HEK293 (cell line): ENCODE measurements around the gene RALY.

Experiments used
- CTCF ChIA-PET: fragments of 350-600 bp; formaldehyde crosslinking; extraction: SDS; loops from one replicate; lab custom pipeline; 2021; ENCODE audit warnings: antibody characterized with exemption; lab: Yijun Ruan, JAX
- POLR2A ChIA-PET: fragments of 300-600 bp; formaldehyde crosslinking; extraction: SDS; loops from one replicate; lab custom pipeline; 2020; ENCODE audit warnings: antibody characterized with exemption, inconsistent platforms; lab: Yijun Ruan, JAX
- H3K27ac ChIP-seq: fragments of 200-500 bp; sonication (Bioruptor generic); 2 replicates; pipeline ENCODE4 v1.5.1; 2014; ENCODE audit warnings: low read depth, low read length, control low read depth, inconsistent platforms; ENCODE audit errors: extremely low read depth
- H3K36me3 ChIP-seq, 2 experiments: fragments of 200-500 bp in 1 of 2; sonication (Bioruptor generic) in 1 of 2; 1 replicate in 1 of 2; 2 replicates in 1 of 2; pipeline ENCODE4 v1.5.1; 2014 to 2017; ENCODE audit warnings: inconsistent platforms in 2 of 2, low read length in 2 of 2; ENCODE audit not compliant: control insufficient read depth in 2 of 2, insufficient read depth in 1 of 2
- H3K4me1 ChIP-seq: fragments of 200-500 bp; sonication (Bioruptor generic); 2 replicates; pipeline ENCODE4 v1.5.1; 2014; ENCODE audit warnings: mild to moderate bottlenecking, low read length, inconsistent platforms; ENCODE audit not compliant: control insufficient read depth, insufficient read depth
- H3K4me3 ChIP-seq: 2 replicates; pipeline ENCODE4 v1.5.1; 2011; ENCODE audit warnings: low read depth, mild to moderate bottlenecking, control low read depth, low read length, moderate library complexity
- H3K9me3 ChIP-seq: fragments of 200-500 bp; sonication (Bioruptor generic); 2 replicates; pipeline ENCODE4 v1.5.1; 2014; ENCODE audit warnings: low read depth, low read length, inconsistent platforms; ENCODE audit not compliant: control insufficient read depth, insufficient read depth
- CTCF ChIP-seq: fragments of 450-650 bp; formaldehyde crosslinking; IDR thresholded peaks from 2 replicates; pipeline ENCODE4 v1.5.1; 2016; ENCODE audit warnings: missing biosample characterization, missing genetic modification characterization
- GFI1B ChIP-seq: fragments of 450-650 bp; formaldehyde crosslinking; IDR thresholded peaks from 2 replicates; pipeline ENCODE4 v1.5.1; 2016; ENCODE audit warnings: missing biosample characterization, missing genetic modification characterization
- KLF16 ChIP-seq: fragments of 450-650 bp; formaldehyde crosslinking; IDR thresholded peaks from 2 replicates; pipeline ENCODE4 v1.5.1; 2017; ENCODE audit warnings: missing biosample characterization, missing genetic modification characterization
- KLF8 ChIP-seq: fragments of 450-650 bp; formaldehyde crosslinking; IDR thresholded peaks from 2 replicates; pipeline ENCODE4 v1.5.1; 2016; ENCODE audit warnings: missing biosample characterization, missing genetic modification characterization
- KLF9 ChIP-seq: fragments of 450-650 bp; formaldehyde crosslinking; IDR thresholded peaks from 2 replicates; pipeline ENCODE4 v1.5.1; 2016; ENCODE audit warnings: missing biosample characterization, missing genetic modification characterization, low read depth
- REST ChIP-seq: fragments of 450-650 bp; formaldehyde crosslinking; IDR thresholded peaks from 2 replicates; pipeline ENCODE4 v1.5.1; 2016; ENCODE audit warnings: missing biosample characterization, missing genetic modification characterization
- SCRT2 ChIP-seq: fragments of 450-650 bp; formaldehyde crosslinking; IDR thresholded peaks from 2 replicates; pipeline ENCODE4 v1.5.1; 2016; ENCODE audit warnings: missing biosample characterization, missing genetic modification characterization
- YY1 ChIP-seq: fragments of 450-650 bp; formaldehyde crosslinking; IDR thresholded peaks from 2 replicates; pipeline ENCODE4 v1.5.1; 2018; ENCODE audit warnings: missing biosample characterization, missing genetic modification characterization
- ZNF114 ChIP-seq: fragments of 450-650 bp; formaldehyde crosslinking; IDR thresholded peaks from 2 replicates; pipeline ENCODE4 v1.5.0; 2017; ENCODE audit warnings: missing biosample characterization, missing genetic modification characterization
- ZNF148 ChIP-seq: fragments of 450-650 bp; formaldehyde crosslinking; IDR thresholded peaks from 2 replicates; pipeline ENCODE4 v1.5.0; 2017; ENCODE audit warnings: missing biosample characterization, missing genetic modification characterization, borderline replicate concordance
- ZNF248 ChIP-seq: fragments of 450-650 bp; formaldehyde crosslinking; IDR thresholded peaks from 2 replicates; pipeline ENCODE4 v1.5.1; 2017; ENCODE audit warnings: missing biosample characterization, missing genetic modification characterization
- ZNF350 ChIP-seq: fragments of 450-650 bp; formaldehyde crosslinking; IDR thresholded peaks from 2 replicates; pipeline ENCODE4 v1.5.0; 2017; ENCODE audit warnings: missing biosample characterization, mild to moderate bottlenecking, missing genetic modification characterization
- ZNF366 ChIP-seq: fragments of 450-650 bp; formaldehyde crosslinking; conservative IDR thresholded peaks from 2 replicates; pipeline ENCODE4 v1.5.1; 2016; ENCODE audit warnings: missing biosample characterization, missing genetic modification characterization
- ZNF621 ChIP-seq: fragments of 450-650 bp; formaldehyde crosslinking; IDR thresholded peaks from 2 replicates; pipeline ENCODE4 v1.5.1; 2017; ENCODE audit warnings: missing biosample characterization, missing genetic modification characterization
- ZNF639 ChIP-seq: fragments of 450-650 bp; formaldehyde crosslinking; IDR thresholded peaks from 2 replicates; pipeline ENCODE4 v1.5.1; 2016; ENCODE audit warnings: missing biosample characterization, missing genetic modification characterization
- ZNF664 ChIP-seq: fragments of 450-650 bp; formaldehyde crosslinking; IDR thresholded peaks from 2 replicates; pipeline ENCODE4 v1.5.1; 2016; ENCODE audit warnings: missing biosample characterization, missing genetic modification characterization
- ZNF704 ChIP-seq: fragments of 450-650 bp; formaldehyde crosslinking; IDR thresholded peaks from 2 replicates; pipeline ENCODE4 v1.5.1; 2016; ENCODE audit warnings: missing biosample characterization, missing genetic modification characterization
- ZSCAN23 ChIP-seq: fragments of 450-650 bp; formaldehyde crosslinking; IDR thresholded peaks from 2 replicates; pipeline ENCODE4 v1.5.1; 2016; ENCODE audit warnings: missing biosample characterization, missing genetic modification characterization

RALY gene

GRCh38 chr20:34078540-34078939 lies 84.8 kb downstream of the RALY start (continued):
- TF ChIP-seq REST (no peak), ZNF148 (no peak), KLF9 (no peak), ZNF664 (tag by site-specific recombination) (no peak), GFI1B (tag by site-specific recombination) (no peak)

GRCh38 chr20:34079818-34080217 lies 86.1 kb downstream of the RALY start:
- ChIA-PET POLR2A (no interaction called here), CTCF (no interaction called here)
- no peaks in the 10 kb centered on the region for H3K9me3 ChIP-seq
- no peak overlapping the region for H3K4me3 ChIP-seq
- H3K4me1 ChIP-seq = peaks cover 3% of the 10 kb centered on the region; the same call in 1 of the 2 replicates
- no peak overlapping the region for H3K27ac ChIP-seq
- TF ChIP-seq ZNF621 (tag by site-specific recombination) (no peak), ZNF350 (tag by site-specific recombination) (no peak), KLF8 (tag by site-specific recombination) (no peak), YY1 (tag by site-specific recombination) (no peak), KLF16 (tag by site-specific recombination) (no peak), ZSCAN23 (no peak), ZNF114 (no peak), ZNF704 (tag by site-specific recombination) (no peak), SCRT2 (tag by site-specific recombination) (no peak), ZNF248 (tag by site-specific recombination) (no peak), CTCF (tag by site-specific recombination) (no peak), ZNF639 (tag by site-specific recombination) (no peak), ZNF366 (tag by site-specific recombination) (no peak)
- peaks cover 0 to 79% of the 10 kb centered on the region in 2 experiments; a peak in 1 of 3 replicates for H3K36me3 ChIP-seq
